Choroid plexus epithelial cell (primary cell): Measurements from ENCODE around the gene NKD1.
"Not testable (repeated sequence)": the region's sequence is repeated elsewhere in the genome, so short reads cannot be mapped to it uniquely, and the experiment has no call there.

Source experiments
- DNase-seq: peaks from one replicate; pipeline ENCODE4 v3.0.0-alpha.2; 2010; ENCODE audit warnings: low read depth
- H3K4me3 ChIP-seq: 2 replicates; pipeline ENCODE4 v1.5.1; 2011; ENCODE audit warnings: low read depth, mild to moderate bottlenecking, control low read depth, low read length, moderate library complexity
- TF ChIP-seq, protein P1 (sequence below): conservative IDR thresholded peaks from 2 replicates; pipeline ENCODE4 v1.5.1; 2011; ENCODE audit warnings: low read depth, mild to moderate bottlenecking, control low read depth, inconsistent platforms, low read length, moderate library complexity

The NKD1 gene

DNA sequence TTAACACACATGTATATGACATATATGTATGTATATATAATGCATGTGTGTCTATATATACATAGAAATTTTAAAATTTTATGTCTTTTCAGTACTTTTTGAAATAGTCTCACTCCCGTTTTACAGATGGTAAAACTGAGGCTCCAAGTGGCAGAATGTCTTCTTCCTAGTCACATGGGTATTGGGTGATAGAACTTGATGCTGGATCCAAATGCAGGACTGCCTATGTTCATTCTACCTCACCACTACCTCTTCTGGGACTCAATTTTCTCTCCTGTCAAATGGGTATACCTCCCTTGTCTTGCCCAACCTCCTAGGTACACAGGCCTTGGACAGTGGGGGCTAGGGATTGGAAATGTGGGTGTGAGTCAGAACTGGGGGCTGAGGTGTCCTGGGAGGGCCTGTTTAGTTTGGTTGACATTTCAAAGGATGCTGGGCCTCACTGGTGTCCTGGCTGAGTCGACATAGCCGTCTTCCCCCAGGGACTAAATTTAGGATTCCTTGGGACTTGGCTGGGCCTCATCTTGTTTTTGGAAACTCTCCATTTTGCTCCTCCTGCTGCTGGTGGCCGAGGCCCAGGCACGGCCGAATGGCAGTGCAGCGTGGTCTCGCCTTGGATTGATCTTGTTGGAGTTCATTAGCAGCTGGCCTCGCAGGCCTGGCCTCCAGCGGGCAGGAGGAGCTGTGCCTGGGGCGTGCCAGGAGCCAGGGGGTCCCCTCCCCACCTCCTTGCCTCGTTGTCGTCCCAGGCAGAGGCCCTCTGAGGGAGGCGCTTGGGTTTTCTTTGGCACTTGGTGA is 25.9 kb downstream of the NKD1 start:
- TF ChIP-seq, protein P1, sequence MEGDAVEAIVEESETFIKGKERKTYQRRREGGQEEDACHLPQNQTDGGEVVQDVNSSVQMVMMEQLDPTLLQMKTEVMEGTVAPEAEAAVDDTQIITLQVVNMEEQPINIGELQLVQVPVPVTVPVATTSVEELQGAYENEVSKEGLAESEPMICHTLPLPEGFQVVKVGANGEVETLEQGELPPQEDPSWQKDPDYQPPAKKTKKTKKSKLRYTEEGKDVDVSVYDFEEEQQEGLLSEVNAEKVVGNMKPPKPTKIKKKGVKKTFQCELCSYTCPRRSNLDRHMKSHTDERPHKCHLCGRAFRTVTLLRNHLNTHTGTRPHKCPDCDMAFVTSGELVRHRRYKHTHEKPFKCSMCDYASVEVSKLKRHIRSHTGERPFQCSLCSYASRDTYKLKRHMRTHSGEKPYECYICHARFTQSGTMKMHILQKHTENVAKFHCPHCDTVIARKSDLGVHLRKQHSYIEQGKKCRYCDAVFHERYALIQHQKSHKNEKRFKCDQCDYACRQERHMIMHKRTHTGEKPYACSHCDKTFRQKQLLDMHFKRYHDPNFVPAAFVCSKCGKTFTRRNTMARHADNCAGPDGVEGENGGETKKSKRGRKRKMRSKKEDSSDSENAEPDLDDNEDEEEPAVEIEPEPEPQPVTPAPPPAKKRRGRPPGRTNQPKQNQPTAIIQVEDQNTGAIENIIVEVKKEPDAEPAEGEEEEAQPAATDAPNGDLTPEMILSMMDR: no peak
- H3K4me3 ChIP-seq: no peak overlapping the region
- no peak for DNase-seq

- TF ChIP-seq, protein P1: no peak
- DNase-seq: no peak
- H3K4me3 ChIP-seq: no peak overlapping the region
Measured at GRCh38 chr16:50574745-50575136, 26.5 kb downstream of the NKD1 start.

- TF ChIP-seq, protein P1: no peak
- DNase-seq: no peak
- no peak overlapping the region for H3K4me3 ChIP-seq
Measured at GRCh38 chr16:50575743-50576142, 27.5 kb downstream of the NKD1 start.

DNA sequence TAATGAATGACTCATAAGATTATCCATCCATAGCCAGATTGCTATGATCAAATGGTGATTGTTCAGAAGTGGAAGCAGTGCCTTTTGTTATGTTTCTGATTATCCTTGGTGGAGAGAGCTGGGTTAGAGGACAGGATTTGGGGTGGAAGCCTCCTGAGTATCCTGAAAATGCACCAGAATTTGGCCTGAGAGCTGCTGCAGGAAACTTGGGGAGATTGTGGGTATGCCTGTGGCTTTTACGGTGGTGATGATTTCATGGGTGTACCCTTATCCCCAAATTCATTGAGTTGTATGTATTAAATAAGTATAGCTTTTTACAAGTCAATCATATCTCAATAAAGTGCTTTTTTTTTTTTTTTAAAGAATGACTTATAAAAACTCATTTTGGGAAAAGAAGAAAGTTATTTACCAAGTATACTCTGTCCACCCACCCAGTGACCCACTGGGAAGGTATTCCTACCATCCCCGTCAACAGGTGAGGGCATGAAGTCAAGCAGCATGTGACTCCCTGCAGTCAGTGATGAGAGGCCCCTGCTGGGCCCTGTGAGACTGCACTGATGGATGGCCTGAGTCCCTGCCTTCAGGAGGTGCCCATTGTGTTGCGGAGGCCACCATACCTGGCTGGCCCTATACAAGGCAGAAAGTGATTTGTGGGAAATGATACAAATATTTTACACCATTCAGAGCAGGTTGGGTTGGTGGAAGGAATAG is 28.4 kb downstream of the NKD1 start:
- H3K4me3 ChIP-seq: no peak overlapping the region
- no peak for DNase-seq
- TF ChIP-seq, protein P1: no peak

- H3K4me3 ChIP-seq: no peak overlapping the region
- no peak for DNase-seq
- TF ChIP-seq, protein P1: no peak
Measured at GRCh38 chr16:50578137-50578536, 29.9 kb downstream of the NKD1 start.

- H3K4me3 ChIP-seq, DNase-seq: not testable (repeated sequence)
Measured at GRCh38 chr16:50579373-50579772, 31.2 kb downstream of the NKD1 start.

- DNase-seq: no peak
- no peak overlapping the region for H3K4me3 ChIP-seq
- TF ChIP-seq, protein P1: no peak
Measured at GRCh38 chr16:50580180-50580798, 32.1 kb downstream of the NKD1 start.
